ENCODE measurements around the gene KCP.

Gene KCP

DNA sequence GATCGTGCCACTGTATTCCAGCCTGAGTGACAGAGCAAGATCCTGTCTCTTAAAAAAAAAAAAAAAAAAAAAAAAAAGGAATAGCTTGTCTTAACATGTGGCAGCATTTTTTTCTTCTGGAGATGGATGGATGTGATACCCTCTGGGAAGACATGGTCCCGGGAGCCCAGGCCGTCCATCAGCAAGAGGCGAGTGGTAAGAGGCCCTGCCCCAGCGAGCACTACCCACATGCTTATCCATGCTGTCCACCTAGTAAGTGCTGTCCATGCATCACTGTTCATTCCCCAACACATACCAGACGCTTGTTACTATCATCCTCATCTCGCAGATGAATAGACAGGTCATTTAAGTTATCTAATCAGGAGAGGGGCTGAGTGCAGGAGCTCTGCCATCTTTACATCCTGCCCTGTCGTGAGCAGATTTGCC lies 35.0 kb downstream of the KCP start:
- Mint-ChIP-seq H3K9me3 (no peaks in the 10 kb centered on the region), H3K36me3 (no peaks in the 10 kb centered on the region), H3K4me1 (peaks cover 5% of the 10 kb centered on the region), H3K4me3 (no peak overlapping the region), H3K27ac (no peak overlapping the region), H3K27me3 (no peaks in the 10 kb centered on the region)
- DNase-seq (ENCODE audit: low spot score in 2 of 2) = no peak
- no peak for ATAC-seq (ENCODE audit: low read depth)

DNA sequence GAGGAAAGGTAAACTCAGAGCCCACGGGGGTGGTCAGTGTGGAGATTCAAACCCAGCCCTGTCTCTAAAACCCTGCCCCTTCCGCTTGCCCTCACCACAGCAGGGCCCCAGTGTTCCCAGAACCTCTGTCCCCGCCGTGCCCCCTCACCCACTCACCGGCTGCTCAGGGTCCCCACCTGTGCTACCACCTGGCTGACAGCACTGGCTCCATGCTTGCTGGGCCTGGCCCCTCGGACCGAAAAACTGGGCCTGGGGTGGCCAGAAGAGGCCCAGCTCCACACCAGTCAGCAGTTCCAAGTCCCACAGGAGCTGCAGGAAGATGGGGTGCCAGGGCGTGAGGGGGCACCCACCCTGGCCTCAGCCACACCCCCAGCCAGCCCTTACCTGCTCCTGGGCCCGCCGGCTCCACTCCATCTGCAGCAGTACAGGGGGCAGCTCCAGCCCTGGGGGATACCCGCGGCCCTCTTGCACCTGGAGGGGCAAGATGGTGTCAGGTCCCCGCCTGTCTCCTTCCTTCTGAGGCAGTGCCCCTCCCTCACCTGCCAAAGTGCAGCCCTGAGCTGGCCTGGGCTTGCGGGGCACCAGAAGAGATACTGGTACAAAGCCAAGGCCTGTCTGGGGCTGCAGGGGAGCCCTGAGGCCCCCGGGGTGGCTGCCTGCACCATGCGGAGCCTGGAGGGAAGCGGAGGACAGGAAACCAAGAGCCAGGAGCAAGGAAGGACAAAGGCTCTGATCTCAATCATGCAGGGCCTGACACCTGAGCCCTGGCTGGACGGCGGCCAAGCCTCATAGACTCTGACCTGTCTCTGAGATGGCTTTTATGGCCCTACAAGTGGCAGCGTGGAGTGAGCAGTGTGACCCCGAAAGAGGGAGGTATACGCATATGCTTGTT lies 36.1 kb downstream of the KCP start:
- Mint-ChIP-seq H3K4me3 (no peak overlapping the region), H3K4me1 (peaks cover 9% of the 10 kb centered on the region), H3K27me3 (peaks cover 5% of the 10 kb centered on the region), H3K36me3 (no peaks in the 10 kb centered on the region), H3K9me3 (no peaks in the 10 kb centered on the region), H3K27ac (no peak overlapping the region)
- ATAC-seq (ENCODE audit: low read depth) = no peak
- no peak for DNase-seq (ENCODE audit: low spot score in 2 of 2)

DNA sequence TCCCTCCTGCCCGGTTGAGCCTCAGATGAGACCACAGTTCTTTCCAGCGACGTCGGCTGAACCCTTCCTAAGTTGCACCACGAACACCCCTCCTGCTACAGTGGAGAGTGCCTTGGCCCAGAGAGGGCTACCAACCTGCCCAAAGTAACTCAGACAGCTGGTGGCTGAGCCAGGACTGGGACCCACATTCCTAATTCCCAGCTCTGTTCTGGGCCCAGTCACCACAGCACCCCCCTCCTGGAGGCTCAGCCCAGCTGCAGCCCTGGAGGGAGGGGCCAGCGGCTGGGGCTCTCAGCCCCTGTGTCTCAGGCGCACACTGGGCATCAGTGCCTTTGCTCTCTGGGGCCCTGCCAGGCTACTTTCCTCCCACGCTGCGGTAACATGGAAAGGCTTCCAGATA lies 37.3 kb downstream of the KCP start:
- H3K36me3 Mint-ChIP-seq = no peaks in the 10 kb centered on the region
- DNase-seq (ENCODE audit: low spot score in 2 of 2) (no peak), ATAC-seq (ENCODE audit: low read depth) (no peak)
- no peak overlapping the region for H3K27ac Mint-ChIP-seq
- peaks cover 5% of the 10 kb centered on the region for H3K27me3 Mint-ChIP-seq
- no peak overlapping the region for H3K4me3 Mint-ChIP-seq
- H3K9me3 Mint-ChIP-seq = no peaks in the 10 kb centered on the region
- peaks cover 15% of the 10 kb centered on the region for H3K4me1 Mint-ChIP-seq

DNA sequence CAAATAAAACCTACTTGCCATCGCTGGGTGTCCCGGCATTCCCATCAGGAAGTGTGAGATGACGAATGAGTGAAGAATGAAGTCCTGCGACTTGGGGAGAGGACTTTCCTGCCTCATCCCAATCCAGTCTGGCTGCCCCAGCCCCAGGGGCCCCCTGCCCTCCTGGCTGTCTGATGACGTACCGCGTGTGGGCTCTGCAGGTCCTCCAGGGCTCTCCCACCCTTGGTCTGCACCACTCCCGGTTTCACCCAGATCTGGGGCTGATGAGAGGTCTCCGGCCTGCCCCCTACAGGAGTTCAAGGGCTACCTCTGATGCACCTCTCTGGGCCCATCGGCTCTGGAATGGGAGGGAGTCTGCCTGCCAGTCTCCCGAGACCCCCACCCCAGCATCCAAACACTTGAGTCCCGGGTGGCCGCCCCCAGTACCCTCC lies 38.1 kb downstream of the KCP start:
- no peak for DNase-seq (ENCODE audit: low spot score in 2 of 2)
- Mint-ChIP-seq H3K4me3 (no peak overlapping the region), H3K9me3 (no peaks in the 10 kb centered on the region), H3K4me1 (peaks cover 17% of the 10 kb centered on the region), H3K36me3 (peaks cover 2% of the 10 kb centered on the region), H3K27ac (no peak overlapping the region), H3K27me3 (peaks cover 5% of the 10 kb centered on the region)
- no peak for ATAC-seq (ENCODE audit: low read depth)

DNA sequence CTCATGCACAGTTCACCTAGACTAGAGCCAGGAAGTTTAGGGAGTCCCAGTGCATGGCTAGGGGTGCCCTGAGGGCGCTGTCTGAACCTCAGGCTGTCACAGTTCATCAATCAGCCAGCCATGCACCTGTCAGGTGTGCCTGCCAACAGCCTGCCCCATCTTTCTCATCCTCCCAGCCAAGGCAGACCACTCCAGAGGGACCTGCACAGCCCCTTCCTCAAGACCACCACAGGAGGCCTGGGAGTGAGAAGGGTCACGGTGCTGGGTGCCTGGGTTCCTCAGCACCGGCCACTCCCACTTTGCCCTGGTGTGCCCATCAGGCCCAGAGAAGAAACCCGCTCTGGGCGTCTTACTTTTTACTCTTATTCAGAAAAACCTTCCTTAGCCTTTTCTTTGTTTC lies 39.5 kb downstream of the KCP start:
- DNase-seq (ENCODE audit: low spot score in 2 of 2) = no peak
- H3K4me3 Mint-ChIP-seq = peak overlapping the region; percentile 44
- peaks cover 25% of the 10 kb centered on the region for H3K4me1 Mint-ChIP-seq
- no peak overlapping the region for H3K27ac Mint-ChIP-seq
- peaks cover 5% of the 10 kb centered on the region for H3K27me3 Mint-ChIP-seq
- H3K36me3 Mint-ChIP-seq = peaks cover 8% of the 10 kb centered on the region
- no peak for ATAC-seq (ENCODE audit: low read depth)
- no peaks in the 10 kb centered on the region for H3K9me3 Mint-ChIP-seq

DNA sequence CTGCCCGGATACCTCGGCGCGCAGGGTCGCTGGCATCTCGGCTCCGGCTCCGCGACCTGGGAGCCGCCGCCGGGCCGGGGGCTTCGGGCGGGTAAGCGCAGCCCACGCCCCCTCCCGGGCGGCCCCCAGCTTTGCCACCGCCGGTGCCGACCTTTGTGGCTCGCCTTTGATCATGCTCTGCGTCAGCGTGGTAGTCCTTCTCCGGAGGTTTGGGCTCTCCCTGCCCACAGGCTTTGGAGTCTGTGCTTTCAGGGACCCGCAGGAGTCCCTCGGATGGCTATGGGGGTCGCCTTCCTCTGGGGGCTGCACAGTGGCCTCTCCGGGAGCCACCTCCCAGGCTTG lies 40.6 kb downstream of the KCP start:
- Mint-ChIP-seq H3K4me3 (peak overlapping the region; percentile 76), H3K27me3 (peaks cover 5% of the 10 kb centered on the region), H3K9me3 (no peaks in the 10 kb centered on the region), H3K4me1 (peaks cover 32% of the 10 kb centered on the region), H3K36me3 (peaks cover 18% of the 10 kb centered on the region), H3K27ac (no peak overlapping the region)
- ATAC-seq (ENCODE audit: low read depth) (peak; percentile 21), DNase-seq (ENCODE audit: low spot score in 2 of 2) (no peak)

DNA sequence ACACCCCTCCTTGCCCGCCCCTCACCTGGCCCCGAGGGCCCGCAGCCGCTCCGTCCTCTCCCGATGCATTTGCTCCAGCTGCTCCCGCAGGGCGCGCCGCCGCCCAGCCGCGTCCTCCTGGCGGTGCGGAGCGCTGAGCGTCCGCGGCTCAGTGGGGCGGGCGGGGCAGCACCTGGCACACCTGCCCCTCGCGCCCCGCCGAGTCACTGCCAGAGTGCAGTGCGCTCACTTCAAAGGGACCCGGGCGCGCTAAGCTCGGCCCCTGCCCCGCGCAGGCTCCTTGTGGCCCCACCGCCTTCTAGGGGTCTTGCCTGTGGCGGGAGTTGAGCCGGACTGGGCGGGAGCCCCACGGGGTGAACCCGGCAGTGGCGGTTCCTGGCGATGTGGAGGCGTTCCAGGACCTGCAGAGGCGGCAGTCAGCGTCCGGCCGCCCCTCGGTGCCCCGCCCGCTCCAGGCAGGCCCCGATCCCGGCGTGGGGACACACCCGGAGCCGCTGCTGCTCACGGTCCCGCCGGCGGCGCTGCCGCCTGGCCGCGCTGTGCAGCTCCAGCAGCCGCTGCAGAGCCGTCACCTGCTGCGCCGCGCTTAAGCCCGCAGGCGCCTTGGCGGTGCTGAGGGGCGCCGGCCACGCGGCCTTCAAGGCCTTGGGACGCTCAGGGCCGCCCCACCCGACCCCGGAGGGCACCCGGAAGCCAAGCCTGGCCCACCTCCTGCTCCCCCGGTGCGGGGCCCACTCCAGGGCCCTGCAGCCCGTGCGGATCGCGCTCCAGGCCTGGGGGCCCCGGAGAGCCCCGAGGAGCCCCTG lies 41.2 kb downstream of the KCP start:
- peaks cover 5% of the 10 kb centered on the region for H3K27me3 Mint-ChIP-seq
- no peaks in the 10 kb centered on the region for H3K9me3 Mint-ChIP-seq
- DNase-seq (ENCODE audit: low spot score in 2 of 2) = peak in 1 of 2 donors; percentile 68
- ATAC-seq (ENCODE audit: low read depth) = peak; percentile 79
- H3K4me1 Mint-ChIP-seq = peaks cover 33% of the 10 kb centered on the region
- H3K27ac Mint-ChIP-seq = no peak overlapping the region
- peaks cover 19% of the 10 kb centered on the region for H3K36me3 Mint-ChIP-seq
- H3K4me3 Mint-ChIP-seq = peak overlapping the region; percentile 69

DNA sequence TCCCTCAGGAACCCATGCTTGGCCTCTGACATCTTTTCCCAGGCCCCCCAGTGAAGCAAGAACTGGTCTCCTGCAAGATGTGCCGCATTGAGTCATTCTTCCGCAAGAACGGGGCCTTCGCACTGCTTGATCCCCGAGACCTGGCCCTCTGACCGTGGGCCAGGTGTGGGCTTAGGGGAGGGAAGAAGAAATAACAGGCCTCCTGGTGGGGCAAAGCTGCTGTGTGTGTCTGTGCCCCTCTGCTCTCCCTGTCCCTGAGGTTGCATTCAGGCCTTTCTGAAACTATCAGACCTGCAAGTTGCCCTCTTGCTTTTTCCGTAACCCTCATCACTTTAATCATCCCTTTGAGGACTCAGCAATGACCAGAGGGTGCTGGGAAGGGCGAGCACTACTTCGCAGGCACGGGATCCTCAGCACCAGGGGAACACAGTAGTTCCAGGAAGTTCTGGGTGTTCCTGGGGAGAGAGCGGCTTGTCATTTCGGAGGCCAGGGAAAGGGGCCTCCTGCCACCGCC lies 41.8 kb downstream of the KCP start:
- DNase-seq (ENCODE audit: low spot score in 2 of 2) = no peak
- Mint-ChIP-seq H3K27me3 (peaks cover 5% of the 10 kb centered on the region), H3K27ac (no peak overlapping the region), H3K4me1 (peaks cover 34% of the 10 kb centered on the region), H3K9me3 (no peaks in the 10 kb centered on the region), H3K36me3 (peaks cover 19% of the 10 kb centered on the region), H3K4me3 (peak overlapping the region; percentile 69)
- ATAC-seq (ENCODE audit: low read depth) = peak; percentile 2

DNA sequence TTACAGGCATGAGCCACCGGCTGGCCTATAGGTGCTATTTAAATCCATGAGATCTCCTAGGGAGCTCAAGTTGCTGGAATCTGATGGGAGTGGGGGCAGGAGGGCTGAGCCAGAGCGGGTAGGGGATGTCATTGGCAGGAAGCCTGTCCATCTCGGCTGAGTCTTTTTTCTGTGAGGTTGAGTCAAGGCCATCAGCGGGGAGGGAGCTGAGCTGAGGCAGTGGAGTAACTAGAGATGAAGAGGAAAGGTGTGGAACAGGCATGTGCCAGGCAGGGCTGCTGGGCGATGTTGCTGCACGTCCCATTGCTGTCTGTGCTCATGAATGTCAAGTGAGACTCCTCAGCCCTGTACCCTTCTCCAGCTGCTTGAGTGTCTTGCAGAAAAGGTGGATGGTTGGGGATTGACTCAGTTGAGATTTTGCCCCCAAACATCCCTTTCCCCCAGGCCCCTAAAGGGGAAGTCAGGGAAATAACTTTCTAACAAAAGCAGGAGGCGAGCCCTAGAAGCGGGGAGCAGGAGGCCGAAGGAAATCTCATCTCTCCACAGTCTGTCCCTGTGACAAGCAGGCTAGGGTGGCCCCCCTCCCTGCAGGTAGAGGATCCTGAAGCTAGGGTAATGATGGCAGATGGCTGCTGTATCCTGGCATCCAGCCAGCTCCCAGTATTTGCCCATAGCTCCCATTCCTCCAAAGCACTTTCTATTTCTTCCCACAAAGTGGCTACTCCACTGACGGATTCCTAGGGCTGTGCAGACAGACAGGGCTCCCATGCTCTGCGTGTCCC lies 42.5 kb downstream of the KCP start:
- Mint-ChIP-seq H3K4me3 (no peak overlapping the region), H3K27me3 (peaks cover 5% of the 10 kb centered on the region), H3K36me3 (peaks cover 19% of the 10 kb centered on the region), H3K4me1 (peaks cover 36% of the 10 kb centered on the region), H3K9me3 (no peaks in the 10 kb centered on the region), H3K27ac (no peak overlapping the region)
- no peak for DNase-seq (ENCODE audit: low spot score in 2 of 2)
- ATAC-seq (ENCODE audit: low read depth) = no peak

DNA sequence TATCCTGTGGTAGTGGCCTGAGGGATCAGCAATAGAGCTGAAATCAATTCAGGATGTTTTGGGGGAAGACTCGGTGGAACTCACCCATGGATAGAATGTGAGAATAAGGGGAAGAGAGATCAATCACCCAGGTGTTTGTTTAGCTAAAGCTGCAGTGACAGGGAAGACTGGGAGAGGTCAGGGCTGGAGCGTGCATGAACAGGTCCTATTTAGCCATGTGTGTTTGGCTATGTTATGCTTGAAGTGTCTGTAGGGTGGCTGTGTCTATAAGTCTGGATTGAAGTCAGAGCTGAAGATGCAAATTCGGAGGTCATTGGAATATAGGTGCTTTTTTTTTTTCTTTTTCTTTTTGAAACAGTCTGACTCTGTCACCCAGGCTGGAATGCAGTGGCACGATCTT lies 43.3 kb downstream of the KCP start:
- Mint-ChIP-seq H3K4me3 (no peak overlapping the region), H3K36me3 (peaks cover 19% of the 10 kb centered on the region), H3K9me3 (no peaks in the 10 kb centered on the region), H3K4me1 (peaks cover 37% of the 10 kb centered on the region), H3K27ac (no peak overlapping the region), H3K27me3 (peaks cover 5% of the 10 kb centered on the region)
- ATAC-seq (ENCODE audit: low read depth) = no peak
- no peak for DNase-seq (ENCODE audit: low spot score in 2 of 2)

DNA sequence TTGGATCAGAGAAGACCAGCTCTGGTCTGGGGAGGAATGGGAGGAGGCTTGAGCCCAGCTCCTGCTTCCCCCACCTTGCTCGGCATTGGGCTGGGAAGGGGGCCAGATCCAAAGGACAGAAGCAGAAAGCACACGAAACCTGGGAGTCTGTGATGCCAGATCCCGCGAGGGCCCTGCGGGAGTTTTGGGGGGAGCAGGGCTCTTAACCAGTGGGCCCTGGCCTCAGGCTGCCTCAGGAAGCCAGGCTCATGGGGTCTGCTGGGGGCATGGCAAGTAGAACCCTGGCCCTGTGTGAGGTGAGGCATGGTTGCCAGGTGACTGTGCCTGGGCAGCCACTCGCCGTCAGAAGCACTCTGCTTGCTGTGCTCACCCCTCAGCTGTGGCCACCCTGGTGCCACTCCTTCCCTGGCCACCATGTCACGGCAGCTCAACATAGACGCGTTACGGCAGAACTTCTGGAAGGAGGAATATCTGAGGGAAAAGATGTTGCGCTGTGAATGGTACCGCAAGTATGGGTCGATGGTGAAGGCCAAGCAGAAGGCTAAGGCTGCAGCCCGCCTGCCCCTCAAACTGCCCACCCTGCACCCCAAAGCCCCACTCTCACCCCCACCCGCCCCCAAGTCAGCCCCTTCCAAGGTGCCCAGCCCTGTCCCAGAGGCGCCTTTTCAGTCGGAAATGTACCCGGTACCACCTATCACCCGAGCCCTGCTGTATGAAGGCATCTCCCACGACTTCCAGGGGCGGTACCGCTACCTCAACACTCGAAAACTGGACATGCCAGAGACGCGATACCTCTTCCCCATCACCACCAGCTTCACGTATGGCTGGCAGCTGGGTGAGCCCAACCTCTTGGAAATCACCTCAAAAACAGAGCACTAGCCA lies 44.3 kb downstream of the KCP start:
- Mint-ChIP-seq H3K36me3 (peaks cover 19% of the 10 kb centered on the region), H3K9me3 (no peaks in the 10 kb centered on the region), H3K27ac (peak overlapping the region; percentile 29), H3K4me3 (no peak overlapping the region), H3K4me1 (peaks cover 40% of the 10 kb centered on the region), H3K27me3 (peaks cover 5% of the 10 kb centered on the region)
- ATAC-seq (ENCODE audit: low read depth) = no peak
- no peak for DNase-seq (ENCODE audit: low spot score in 2 of 2)

DNA sequence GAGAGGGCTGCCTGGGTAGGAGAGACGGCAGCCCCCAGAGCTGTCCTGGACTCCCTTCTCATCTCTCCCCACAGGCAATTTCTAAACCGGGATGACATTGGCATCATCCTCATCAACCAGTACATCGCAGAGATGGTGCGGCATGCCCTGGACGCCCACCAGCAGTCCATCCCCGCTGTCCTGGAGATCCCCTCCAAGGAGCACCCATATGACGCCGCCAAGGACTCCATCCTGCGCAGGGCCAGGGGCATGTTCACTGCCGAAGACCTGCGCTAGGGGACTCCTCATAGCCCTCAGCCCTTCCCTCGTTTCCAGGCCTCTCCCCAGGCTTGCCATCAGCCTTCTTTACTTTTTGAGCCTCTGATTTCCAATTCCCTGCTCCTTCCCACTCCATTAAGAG lies 45.2 kb downstream of the KCP start:
- Mint-ChIP-seq H3K27me3 (peaks cover 4% of the 10 kb centered on the region), H3K4me3 (no peak overlapping the region), H3K27ac (peak overlapping the region; percentile 29)

DNA sequence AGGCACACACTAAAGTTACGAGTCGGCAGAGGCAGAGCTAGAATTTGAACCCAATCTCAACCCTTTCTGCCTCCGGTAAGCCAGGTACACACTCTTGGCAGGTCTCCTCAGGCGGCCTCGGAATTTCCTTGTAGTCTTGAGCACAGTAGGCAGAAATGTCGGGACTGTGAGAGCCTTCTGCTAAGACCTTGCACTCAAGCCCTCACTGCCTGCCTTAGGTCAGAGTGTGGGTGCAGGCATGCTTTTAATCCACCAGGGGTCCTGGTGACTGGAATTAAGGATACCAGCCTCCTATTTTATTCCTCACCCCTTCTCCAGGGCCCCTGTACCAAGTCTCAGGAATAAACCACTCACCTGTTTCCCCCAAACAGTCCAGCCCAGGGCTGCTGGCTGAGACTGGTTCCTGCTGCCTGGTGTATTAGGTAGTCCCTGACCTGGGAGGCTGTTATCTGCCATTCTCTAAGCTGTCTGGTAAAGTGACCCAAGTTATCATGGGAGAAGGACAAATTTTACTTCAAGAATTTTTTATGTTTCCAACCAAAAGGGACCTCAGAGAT lies 47.0 kb downstream of the KCP start:
- Mint-ChIP-seq H3K9me3 (no peaks in the 10 kb centered on the region), H3K4me3 (peak overlapping the region; percentile 94), H3K27me3 (no peaks in the 10 kb centered on the region), H3K27ac (peak overlapping the region; percentile 96), H3K36me3 (peaks cover 19% of the 10 kb centered on the region), H3K4me1 (peaks cover 27% of the 10 kb centered on the region)
- DNase-seq (ENCODE audit: low spot score in 2 of 2) = no peak
- ATAC-seq (ENCODE audit: low read depth) = peak; percentile 21

More for the DNA sequence above, 45.2 kb downstream of the KCP start:
- Mint-ChIP-seq H3K9me3 (no peaks in the 10 kb centered on the region), H3K4me1 (peaks cover 35% of the 10 kb centered on the region), H3K36me3 (peaks cover 19% of the 10 kb centered on the region)
- DNase-seq (ENCODE audit: low spot score in 2 of 2) = no peak
- ATAC-seq (ENCODE audit: low read depth) = no peak

Measured in memory B cell (primary cell).